SU-DHL-6 (cell line): ENCODE data around the gene EPYC.

Experiments
- H2AFZ ChIP-seq: fragments of 200-600 bp; sonication (generic); 2 replicates; pipeline ENCODE4 v1.6.1; 2014; ENCODE audit warnings: low read depth, mild to moderate bottlenecking, moderate library complexity, mixed read lengths, antibody characterized with exemption, low read length; ENCODE audit not compliant: severe bottlenecking
- H3F3A ChIP-seq: fragments of 200-600 bp; shearing (Covaris generic); 2 replicates; pipeline ENCODE4 v1.6.0; 2016; ENCODE audit warnings: antibody characterized with exemption, mild to moderate bottlenecking; ENCODE audit not compliant: insufficient read depth
- H3K27ac ChIP-seq: fragments of 200-600 bp; sonication (generic); 2 replicates; pipeline ENCODE4 v1.5.1; 2016; ENCODE audit warnings: low read depth, mild to moderate bottlenecking, low read length, moderate library complexity, mixed read lengths
- H3K27me3 ChIP-seq: fragments of 200-600 bp; sonication (generic), shearing (Covaris generic); 2 replicates; pipeline ENCODE4 v1.6.0; 2014; ENCODE audit warnings: mild to moderate bottlenecking, low read length
- H3K36me3 ChIP-seq: fragments of 200-600 bp; sonication (generic); 2 replicates; pipeline ENCODE4 v1.6.1; 2014; ENCODE audit warnings: mild to moderate bottlenecking, low read length, mixed read lengths
- H3K4me2 ChIP-seq: fragments of 300-600, 200-600 bp; shearing (Covaris generic), sonication (generic); 2 replicates; pipeline ENCODE4 v1.6.0; 2014; ENCODE audit warnings: low read length, low read depth, mild to moderate bottlenecking; ENCODE audit not compliant: poor library complexity, severe bottlenecking
- H3K4me3 ChIP-seq: fragments of 200-600 bp; sonication (generic); 2 replicates; pipeline ENCODE4 v1.5.1; 2014; ENCODE audit warnings: antibody characterized with exemption, low read length, mild to moderate bottlenecking, mixed read lengths; ENCODE audit not compliant: insufficient read depth, poor library complexity, severe bottlenecking
- H3K79me2 ChIP-seq: fragments of 200-600 bp; sonication (generic); 2 replicates; pipeline ENCODE4 v1.6.1; 2014; ENCODE audit warnings: mild to moderate bottlenecking, low read length, moderate library complexity; ENCODE audit not compliant: insufficient read depth
- H3K9ac ChIP-seq: fragments of 200-600 bp; sonication (generic); 2 replicates; pipeline ENCODE4 v1.7.0; 2014; ENCODE audit warnings: mild to moderate bottlenecking, low read length
- H3K9me2 ChIP-seq: fragments of 200-600 bp; sonication (generic); replicated peaks from 2 replicates; pipeline ENCODE4 v1.6.1; 2014; ENCODE audit warnings: low read length; ENCODE audit not compliant: insufficient read depth
- H3K9me3 ChIP-seq: fragments of 200-600 bp; sonication (generic); 2 replicates; pipeline ENCODE4 v1.6.1; 2014; ENCODE audit warnings: low read length, mixed read lengths; ENCODE audit not compliant: insufficient read depth
- H4K20me1 ChIP-seq: fragments of 200-600 bp; sonication (generic); 2 replicates; pipeline ENCODE4 v1.6.1; 2014; ENCODE audit warnings: low read depth, mild to moderate bottlenecking, antibody characterized with exemption, low read length, moderate library complexity, mixed read lengths
- CTCF ChIP-seq: fragments of 200-600 bp; sonication (generic); IDR thresholded peaks from one replicate; pipeline ENCODE4 v1.5.1; 2017; ENCODE audit warnings: antibody characterized with exemption, mild to moderate bottlenecking, low read length, moderate library complexity; ENCODE audit not compliant: insufficient read depth, poor library complexity, severe bottlenecking
- EZH2phosphoT487 ChIP-seq: fragments of 200-600 bp; sonication (generic), shearing (Covaris generic); conservative IDR thresholded peaks from 2 replicates; pipeline ENCODE4 v1.6.1; 2018; ENCODE audit warnings: mild to moderate bottlenecking, antibody characterized with exemption, low read length, moderate library complexity, mixed read lengths

The EPYC gene

GRCh38 chr12:90969346-90969745 is 35.4 kb downstream of the EPYC start:
- no peak overlapping the region for H2AFZ ChIP-seq
- H3K27ac ChIP-seq = no peak overlapping the region
- no peaks in the 10 kb centered on the region for H3K9me3 ChIP-seq
- no peak overlapping the region for H3K4me2 ChIP-seq
- no peaks in the 10 kb centered on the region for H4K20me1 ChIP-seq
- H3K36me3 ChIP-seq = no peaks in the 10 kb centered on the region
- no peak overlapping the region for H3K9ac ChIP-seq
- no peak overlapping the region for H3K4me3 ChIP-seq
- no peaks in the 10 kb centered on the region for H3K79me2 ChIP-seq
- H3K9me2 ChIP-seq = no peaks in the 10 kb centered on the region
- H3F3A ChIP-seq = no peaks in the 10 kb centered on the region
- no peaks in the 10 kb centered on the region for H3K27me3 ChIP-seq
- TF ChIP-seq EZH2phosphoT487 (no peak), CTCF (no peak)

- no peak for TF ChIP-seq EZH2phosphoT487
- Histone ChIP-seq H4K20me1 (peaks cover 3% of the 10 kb centered on the region; the same call in 1 of the 2 replicates), H3K36me3 (no peaks in the 10 kb centered on the region), H2AFZ (no peak overlapping the region), H3K9me3 (no peaks in the 10 kb centered on the region), H3K79me2 (no peaks in the 10 kb centered on the region), H3F3A (no peaks in the 10 kb centered on the region), H3K9ac (no peak overlapping the region), H3K9me2 (no peaks in the 10 kb centered on the region), H3K27ac (no peak overlapping the region), H3K4me3 (no peak overlapping the region), H3K27me3 (no peaks in the 10 kb centered on the region), H3K4me2 (no peak overlapping the region)
Observed at GRCh38 chr12:90965204-90965603, 39.6 kb downstream of the EPYC start.

GRCh38 chr12:90964616-90965015 is 40.2 kb downstream of the EPYC start:
- no peaks in the 10 kb centered on the region for H3K9me2 ChIP-seq
- peaks cover 3% of the 10 kb centered on the region; the same call in 1 of the 2 replicates for H4K20me1 ChIP-seq
- TF ChIP-seq EZH2phosphoT487 = no peak
- no peak for TF ChIP-seq CTCF
- no peak overlapping the region for H3K4me2 ChIP-seq
- H3K9ac ChIP-seq = no peak overlapping the region
- H2AFZ ChIP-seq = no peak overlapping the region
- H3K79me2 ChIP-seq = no peaks in the 10 kb centered on the region
- no peaks in the 10 kb centered on the region for H3F3A ChIP-seq
- H3K27ac ChIP-seq = no peak overlapping the region
- H3K4me3 ChIP-seq = no peak overlapping the region
- no peaks in the 10 kb centered on the region for H3K9me3 ChIP-seq
- H3K36me3 ChIP-seq = no peaks in the 10 kb centered on the region
- H3K27me3 ChIP-seq = no peaks in the 10 kb centered on the region

GRCh38 chr12:90963946-90964345 is 40.8 kb downstream of the EPYC start:
- Histone ChIP-seq H3K79me2 (no peaks in the 10 kb centered on the region), H3K9ac (no peak overlapping the region), H3F3A (no peaks in the 10 kb centered on the region), H3K27me3 (no peaks in the 10 kb centered on the region), H3K9me3 (no peaks in the 10 kb centered on the region), H2AFZ (no peak overlapping the region), H3K27ac (no peak overlapping the region), H3K4me3 (no peak overlapping the region), H3K36me3 (no peaks in the 10 kb centered on the region), H3K9me2 (no peaks in the 10 kb centered on the region), H4K20me1 (peaks cover 3% of the 10 kb centered on the region; the same call in 1 of the 2 replicates), H3K4me2 (no peak overlapping the region)
- TF ChIP-seq EZH2phosphoT487 = no peak
- TF ChIP-seq CTCF = no peak
